Cortex of kidney (tissue), 1 donor: ENCODE data around the gene WIPF1.

Source experiments
- DNase-seq: peaks from one replicate; lab custom pipeline; 2025; lab: John Stamatoyannopoulos, UW

WIPF1 gene, protein sequence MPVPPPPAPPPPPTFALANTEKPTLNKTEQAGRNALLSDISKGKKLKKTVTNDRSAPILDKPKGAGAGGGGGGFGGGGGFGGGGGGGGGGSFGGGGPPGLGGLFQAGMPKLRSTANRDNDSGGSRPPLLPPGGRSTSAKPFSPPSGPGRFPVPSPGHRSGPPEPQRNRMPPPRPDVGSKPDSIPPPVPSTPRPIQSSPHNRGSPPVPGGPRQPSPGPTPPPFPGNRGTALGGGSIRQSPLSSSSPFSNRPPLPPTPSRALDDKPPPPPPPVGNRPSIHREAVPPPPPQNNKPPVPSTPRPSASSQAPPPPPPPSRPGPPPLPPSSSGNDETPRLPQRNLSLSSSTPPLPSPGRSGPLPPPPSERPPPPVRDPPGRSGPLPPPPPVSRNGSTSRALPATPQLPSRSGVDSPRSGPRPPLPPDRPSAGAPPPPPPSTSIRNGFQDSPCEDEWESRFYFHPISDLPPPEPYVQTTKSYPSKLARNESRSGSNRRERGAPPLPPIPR

DNA sequence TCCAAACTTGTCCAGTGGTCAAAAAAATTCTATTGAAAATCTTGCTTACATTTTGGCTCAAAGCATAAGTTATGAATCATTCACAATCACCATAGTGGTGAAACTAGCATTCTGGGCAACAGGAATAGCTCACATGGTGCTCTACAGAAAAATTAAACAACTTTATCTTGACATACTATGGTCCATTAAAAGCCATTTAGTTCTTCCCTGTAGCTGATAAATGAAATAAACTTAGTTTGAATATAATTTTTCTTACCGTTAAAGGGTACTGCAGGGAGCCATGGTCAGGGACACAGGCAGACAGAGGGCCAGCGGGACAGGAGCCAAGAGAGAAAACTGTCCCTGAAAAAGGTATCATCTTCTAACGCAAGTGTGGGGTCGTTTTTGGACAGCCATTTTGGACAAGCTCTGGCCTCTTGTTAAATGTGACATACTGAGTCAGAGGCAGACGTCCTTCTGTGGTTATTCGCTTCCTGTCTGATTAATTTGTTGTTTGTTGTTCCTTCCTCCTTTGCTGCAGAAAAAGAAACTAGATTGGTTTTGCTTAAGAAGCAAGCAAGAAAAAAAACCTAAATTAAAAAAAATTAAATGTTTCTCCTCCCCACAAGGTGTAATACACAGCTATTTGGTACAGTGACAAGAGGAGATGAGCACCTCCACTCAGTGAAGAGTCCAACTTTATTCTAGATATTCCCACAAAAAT is at the start of gene WIPF1:
WIPF1 (minus strand) TSS at position 460 of the 703 bp plus-strand sequence. CDS start 12,231 bp downstream, outside the sequence.
- DNase-seq, result no peak

DNA sequence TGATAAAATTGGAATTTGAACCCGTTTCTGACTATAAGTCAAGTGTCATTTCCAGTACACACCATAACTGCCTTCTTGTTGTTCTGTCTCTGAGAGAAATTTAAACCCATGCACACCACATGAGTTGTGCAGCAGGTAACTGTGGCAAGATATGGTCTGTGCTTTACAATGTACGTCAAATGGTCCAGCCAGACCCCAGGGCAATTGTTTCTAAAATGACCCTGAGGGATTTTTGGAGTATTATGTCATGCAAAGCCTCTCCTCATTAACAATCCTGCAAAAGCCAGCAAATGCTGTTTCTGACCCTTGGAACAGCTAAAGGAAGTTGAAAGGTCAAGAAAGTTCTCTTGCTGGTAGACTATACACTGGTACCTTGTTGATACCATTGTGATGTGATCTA is 47.7 kb upstream of the WIPF1 start:
- no peak for DNase-seq

DNA sequence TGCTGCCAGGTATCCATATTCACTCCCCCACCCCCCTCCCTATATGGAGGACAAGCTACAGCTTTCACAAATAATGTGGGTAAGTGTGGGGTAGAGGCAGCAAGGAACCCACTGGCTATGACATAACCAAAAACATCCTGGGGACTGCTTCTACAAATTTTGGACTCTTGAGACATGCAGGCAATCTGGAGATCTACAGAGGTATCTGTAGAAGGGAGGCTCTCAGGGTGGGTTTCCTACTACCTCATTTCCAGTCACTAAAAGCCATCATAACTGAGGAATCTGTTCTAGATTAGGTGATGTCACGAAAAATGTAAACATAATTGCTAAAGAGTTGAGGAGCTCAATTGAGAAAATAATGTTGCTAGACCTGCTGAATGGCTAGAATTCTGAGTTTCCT is 46.8 kb upstream of the WIPF1 start:
- DNase-seq, result no peak

DNA sequence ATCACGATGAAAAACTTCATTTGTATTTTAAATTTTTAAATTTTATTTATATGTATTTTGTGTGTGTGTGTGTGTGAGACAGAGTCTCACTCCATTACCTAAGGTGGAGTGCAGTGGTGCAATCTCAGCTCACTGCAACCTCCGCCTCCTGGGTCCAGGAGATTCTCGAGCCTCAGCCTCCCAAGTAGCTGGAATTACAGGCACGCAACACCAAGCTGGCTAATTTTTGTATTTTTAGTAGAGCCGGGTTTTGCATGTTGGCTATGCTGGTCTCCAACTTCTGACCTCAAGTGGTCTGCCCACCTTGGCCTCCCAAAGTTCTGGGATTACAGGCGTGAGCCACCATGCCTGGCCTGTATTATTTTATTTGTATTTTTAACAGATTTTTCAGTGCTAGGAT is 45.8 kb upstream of the WIPF1 start:
- DNase-seq, result no peak

DNA sequence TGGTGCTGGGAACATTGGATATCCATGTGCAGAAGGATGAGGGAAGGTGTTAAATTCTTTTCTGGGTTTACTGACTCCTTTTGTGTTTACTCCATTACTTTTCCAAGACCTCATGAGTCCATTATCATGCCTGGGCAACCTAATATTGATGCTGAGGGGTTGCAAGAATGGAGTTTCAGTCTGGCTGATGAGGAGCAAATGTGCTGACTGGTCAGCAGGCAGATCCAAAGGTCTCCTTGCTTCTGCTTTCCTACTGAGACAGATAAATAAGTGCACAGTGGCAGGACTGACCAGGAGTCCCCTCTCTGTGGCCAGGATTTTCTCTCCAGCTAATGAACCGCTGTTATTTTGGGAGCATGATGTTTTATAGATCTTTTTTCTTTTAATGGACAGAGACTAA is 43.6 kb upstream of the WIPF1 start:
- DNase-seq, result no peak

DNA sequence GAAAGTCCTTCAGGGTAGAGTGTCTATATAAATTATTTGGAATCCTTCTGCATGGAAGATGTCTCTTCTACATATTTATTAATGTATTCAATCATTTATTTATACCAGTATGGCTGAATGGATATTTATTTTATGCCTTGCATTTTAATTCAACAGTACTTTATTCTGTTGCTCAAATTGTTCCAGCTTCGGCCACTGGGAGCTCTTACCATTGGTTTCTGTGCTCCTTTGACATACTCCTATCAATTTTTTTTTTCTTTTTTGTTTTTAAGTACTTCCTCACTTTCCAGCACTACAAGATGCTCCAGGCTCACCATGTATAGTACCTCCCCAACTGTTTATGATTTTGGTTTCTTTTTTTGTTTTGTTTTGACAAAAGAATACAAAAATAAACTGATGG is 39.4 kb upstream of the WIPF1 start:
- no peak for DNase-seq

DNA sequence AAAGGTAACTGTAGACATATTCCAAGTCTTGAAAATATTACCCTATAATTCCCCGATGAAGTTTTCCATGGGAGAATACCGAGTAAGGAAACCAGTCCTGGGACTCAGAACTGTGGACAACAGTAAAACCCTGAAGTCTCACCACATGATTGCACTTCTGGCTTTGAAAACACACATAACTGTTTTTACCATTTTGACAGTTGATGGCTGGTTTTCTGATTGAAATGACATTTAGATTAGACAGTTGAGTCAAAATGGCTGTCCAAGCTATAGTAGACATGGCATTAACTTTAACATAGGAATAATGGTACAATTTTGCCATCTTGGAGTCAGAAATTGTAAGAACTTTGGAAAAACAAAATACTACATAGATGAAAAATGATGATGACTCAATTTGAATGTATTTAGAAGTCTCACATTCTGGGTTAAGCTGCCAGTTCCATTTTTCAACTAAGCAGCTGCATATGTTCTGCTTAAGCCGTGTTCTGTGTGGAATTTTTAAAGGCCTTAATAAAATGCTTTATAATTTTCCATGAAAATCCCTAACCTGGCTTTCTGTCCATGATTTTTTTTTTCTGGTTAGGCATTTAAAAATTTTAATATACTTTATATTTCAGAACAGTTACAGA is 38.3 kb upstream of the WIPF1 start:
- no peak for DNase-seq

DNA sequence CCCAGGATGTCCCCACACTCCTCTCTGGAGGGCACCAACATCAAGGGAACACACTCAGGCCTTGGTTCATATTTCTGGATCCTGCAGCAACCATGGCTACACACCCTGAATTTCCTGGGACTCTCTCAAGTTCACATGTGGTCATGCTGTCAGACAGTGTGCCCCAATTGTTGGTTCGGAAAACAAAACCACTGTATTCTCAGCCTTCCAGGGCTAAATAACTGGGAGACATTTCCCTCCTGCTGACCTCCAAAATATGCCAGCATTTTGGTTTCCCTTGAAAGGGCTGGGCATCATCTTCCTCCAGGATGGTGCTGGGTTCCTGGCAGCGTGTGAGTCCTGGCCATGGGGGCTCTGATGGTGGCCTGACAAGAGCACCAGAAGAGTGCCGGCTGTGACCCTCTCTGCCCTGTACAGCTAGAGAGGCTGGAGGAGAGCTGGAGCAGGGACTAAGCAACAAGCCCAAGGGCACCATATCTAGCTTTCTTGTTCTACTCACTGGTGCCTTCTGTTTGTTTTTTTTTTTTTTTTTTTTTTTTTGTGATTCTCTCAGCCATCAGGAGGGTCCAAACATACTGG is 37.5 kb upstream of the WIPF1 start:
- DNase-seq, result no peak

DNA sequence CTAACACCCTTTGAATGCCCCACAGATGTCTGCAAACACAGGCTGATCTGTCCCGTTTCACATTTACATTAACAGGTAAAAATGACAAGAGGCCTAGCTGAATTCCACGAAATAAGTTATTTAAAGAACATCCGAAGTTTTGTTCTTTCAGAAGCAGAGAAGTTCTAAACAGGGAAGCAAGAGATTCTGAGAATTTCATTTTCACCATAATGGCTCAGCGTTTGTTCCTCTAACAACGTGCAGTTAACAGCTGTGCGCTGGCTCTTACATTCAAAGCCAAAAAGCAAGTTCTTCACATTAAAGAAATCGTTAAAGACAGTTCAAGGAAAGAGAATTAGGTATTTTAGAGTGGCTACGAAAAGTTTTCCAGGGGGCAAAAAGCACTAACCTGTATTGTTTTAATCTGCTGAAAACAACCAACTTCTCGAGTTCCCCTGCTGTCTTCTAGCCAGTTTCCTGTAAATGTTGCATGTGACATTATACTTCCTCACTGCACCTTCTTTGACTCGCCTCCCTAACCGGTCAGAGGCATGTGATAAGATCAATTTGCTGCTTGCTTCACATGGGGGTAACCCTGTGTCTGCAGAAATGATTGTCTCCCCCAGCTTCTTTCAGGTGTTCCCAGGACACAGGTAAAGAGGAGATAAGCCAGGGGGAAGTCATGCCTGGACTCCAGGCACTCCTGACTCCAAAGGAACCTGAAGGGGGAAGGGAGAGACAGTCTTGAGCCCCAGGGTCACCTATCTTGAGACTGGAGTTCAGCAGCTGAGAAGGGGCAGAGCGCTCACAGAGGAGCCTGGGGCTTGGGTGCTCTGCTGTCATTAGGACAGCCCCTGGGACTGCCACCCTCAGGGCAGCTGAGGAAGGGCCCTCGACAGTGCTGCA is 36.8 kb upstream of the WIPF1 start:
- DNase-seq, result no peak

DNA sequence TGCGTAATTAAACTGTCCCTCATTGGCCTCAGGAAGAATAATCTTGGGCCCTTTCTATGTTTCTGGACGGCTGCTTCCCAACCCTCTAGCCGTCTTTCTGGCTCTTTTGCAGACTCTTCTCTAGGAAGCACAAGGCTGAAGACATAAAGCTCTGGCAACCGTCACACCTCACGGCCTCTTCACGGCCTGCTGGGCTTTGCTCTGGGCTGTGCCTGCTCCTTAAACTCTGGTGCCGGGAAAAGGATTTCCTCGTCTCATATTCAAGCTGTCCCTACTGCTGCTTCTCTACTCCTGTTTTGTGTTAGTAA is 36.0 kb upstream of the WIPF1 start:
- DNase-seq, result no peak

DNA sequence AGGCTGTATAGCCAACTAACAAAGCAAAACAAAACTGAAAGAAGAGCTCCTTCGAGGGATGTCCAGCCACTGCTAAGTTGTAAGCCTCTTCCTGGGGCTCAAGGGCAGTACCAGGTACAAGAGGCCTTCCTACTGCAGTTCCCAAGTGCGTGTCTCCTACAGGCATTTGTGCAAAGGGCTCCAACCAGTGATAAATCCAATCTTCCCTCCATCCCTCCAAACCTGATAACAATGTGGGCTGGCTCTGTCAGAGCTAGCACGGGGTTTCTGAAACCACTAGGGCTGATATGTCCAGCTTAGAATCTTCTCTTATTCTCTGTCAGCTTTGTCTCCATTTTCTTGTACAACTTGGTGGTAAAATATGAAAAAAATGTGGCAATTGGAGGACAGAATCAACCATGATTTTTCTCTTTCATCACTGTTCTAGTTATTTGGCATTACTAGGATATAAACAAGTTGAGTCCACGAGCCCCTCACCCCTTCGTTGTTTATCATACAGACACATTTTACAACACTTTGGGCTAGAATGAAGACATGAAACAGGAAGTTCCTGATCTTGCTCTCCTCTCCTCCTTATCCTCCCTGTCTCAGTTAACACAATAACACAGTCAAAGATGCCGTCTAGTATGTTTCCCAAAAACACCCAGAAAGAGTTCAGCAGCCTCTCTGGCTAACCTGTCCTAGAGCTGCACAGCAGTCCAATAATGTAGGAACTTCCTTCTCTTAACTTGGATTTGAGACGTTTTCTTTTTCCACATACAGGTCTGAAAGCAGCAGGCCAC is 35.4 kb upstream of the WIPF1 start:
- DNase-seq, result no peak

DNA sequence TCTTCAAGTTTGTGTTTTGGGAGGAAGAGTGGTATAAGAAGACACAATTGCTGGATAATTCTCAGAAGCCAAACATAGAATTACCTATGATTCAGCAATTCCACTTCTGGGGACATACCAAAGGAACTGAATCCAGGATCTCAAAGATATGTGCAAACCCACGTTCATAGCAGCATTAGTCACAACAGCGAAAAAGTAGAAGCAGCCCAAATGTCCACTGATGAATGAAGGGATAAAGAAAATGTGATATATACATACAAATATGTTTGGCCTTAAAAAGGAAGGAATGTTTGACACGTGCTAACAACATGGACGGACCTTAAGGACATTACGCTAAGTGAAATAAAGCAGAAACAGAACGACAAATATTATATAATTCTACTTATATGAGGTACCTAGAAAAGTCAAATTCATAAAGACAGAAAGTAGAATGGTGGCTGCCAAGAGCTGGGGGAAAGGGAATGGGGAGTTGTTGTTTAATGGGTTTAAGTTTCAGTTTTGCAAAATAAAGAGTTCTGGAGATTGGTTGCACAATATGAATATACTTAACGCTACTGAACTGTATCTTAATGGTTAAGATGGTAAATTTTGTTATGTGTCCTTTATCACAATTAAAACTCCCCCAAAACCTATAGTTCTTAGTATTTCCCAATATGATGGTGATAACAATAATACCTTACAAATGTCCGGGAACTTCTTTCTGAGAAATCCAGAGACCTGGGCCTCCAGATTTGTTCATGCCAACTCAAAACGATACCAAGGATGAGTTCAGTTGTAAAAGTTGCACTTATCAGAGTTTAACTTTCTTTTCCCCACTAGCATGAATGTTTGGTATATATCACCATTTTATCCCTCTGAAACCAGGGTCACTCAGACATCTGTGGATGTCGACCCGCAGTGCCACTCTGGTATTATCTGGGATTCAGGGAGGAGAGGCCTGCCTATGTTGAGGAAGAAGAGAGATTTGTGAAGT is 33.7 kb upstream of the WIPF1 start:
- DNase-seq, result no peak

DNA sequence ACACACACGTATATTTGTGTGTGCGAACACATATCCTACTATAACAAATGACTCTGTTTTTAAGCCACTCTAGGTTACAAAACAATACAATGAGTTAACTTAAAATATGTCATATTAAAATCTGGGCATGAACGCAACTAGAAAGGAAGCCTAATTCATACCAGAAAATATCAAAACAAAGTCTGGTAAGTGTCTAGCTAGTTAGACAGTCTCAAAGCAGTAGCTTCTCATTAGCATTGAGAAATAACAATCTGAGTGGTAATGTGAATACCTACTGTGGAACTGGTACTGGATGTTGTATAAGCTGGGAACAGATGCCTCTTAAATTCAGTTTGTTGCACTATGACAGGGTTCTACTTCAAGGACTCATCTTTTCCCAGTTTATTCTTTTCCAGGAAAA is 32.5 kb upstream of the WIPF1 start:
- DNase-seq, result no peak

DNA sequence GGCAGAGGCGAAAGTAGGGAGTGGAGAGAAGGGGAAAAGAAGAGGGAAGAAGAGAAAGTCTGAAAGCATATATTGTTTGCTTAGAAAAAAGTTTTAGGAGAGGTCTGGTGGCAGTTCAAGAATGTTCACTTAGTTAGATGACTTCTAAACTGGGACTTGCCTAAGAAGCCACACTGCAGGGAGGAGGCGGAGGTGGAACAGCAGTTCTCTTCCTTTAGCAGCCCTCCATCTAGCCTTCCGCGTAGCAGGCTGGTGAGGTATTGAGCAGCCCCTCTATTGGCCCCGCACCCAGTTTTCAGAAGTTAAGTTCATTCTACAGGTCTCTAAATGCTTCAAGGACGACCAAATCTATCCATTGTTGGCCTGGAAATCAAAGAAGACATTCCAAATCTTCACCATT is 31.9 kb upstream of the WIPF1 start:
- no peak for DNase-seq

DNA sequence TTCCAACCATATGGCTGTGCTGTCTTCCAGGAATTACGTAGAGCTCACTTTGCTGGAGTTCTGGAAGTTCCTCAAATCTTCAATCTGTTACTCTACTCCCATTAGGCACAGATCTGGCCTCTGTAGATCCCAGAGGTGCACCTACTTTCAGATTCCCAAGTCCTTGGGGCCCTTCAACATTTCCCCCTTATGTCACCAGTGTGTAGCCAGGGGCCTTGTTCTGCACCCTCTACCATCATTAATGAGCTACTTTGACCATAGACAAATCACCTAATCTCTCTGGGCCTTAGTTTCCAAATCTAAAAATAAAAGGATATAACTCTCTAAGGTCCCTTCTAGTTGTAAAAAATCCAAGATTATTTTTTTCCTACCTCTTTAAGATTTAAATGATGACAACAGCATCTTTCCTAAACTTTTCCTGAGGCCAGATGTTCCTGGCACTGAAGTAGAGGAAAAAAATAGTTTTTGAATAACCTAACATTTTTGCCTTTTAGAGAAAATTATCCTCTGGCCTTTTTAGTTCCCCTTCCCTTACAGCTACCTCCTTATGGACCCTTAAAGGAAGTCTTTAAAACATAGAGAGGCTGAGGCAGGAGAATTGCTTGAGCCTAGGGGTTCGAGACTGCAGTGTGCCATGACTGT is 31.0 kb upstream of the WIPF1 start:
- no peak for DNase-seq

DNA sequence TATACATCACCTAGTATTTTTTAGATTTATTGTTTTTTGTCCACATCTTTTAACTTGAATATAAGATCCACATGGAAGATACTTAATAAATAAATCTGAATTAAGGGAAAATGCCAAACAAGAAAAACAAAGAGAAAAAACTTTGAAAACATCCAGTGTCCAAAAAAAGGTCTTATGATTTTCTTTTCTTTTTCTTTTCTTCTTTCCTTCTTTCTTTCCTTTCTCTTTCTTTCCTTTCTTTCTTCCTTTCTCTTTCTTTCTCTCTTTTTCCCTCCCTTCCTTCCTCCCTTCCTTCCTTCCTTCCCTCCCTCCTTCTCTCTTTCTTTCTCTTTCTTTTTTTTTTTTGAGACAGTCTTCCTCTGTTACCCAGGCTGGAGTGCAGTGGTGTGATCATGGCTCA is 29.6 kb upstream of the WIPF1 start:
- no peak for DNase-seq

DNA sequence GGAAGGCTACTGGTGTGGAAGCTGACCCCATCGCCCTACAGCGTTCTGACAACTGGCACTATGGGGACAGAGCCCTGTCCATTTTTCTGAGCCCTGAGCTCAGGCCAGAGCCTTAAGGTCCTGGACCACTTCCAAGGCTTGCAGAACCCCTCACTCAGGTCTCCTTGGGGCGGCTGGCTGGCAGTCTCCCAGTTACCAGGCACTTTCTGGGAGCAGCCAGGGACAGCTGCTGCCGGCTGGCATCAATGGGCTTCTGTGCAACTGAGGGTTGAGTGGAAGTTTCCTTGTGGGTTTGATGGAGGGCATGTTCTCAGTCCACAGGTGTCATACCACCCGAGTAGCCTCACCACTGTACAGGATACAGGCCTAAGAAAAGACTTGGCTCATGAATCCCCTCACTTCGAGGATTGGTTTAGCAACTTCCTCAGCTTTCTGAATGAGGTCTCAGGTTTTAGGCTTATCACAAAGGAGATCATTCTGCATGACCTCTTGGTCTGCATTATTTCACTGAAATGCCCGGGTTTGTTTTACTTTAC is 27.4 kb upstream of the WIPF1 start:
- DNase-seq, result no peak

DNA sequence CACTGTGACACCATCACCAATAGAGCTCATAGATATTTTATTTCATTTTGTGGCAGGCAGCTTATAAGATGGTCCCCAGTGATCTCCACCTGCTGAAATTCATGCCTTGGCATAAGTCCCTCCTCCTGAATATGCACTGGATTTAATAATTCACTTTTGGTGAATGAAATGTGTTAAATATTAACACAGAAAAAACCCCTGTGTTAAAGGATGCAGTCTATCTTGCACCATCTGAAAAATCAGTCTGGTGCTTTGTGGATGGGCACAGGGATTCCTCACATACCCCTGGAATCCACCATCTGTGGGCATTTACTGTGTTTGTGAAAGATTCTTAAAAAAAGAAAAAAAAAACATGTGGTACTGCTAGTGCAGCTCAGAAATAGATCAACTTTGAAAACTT is 26.1 kb upstream of the WIPF1 start:
- DNase-seq, result no peak

DNA sequence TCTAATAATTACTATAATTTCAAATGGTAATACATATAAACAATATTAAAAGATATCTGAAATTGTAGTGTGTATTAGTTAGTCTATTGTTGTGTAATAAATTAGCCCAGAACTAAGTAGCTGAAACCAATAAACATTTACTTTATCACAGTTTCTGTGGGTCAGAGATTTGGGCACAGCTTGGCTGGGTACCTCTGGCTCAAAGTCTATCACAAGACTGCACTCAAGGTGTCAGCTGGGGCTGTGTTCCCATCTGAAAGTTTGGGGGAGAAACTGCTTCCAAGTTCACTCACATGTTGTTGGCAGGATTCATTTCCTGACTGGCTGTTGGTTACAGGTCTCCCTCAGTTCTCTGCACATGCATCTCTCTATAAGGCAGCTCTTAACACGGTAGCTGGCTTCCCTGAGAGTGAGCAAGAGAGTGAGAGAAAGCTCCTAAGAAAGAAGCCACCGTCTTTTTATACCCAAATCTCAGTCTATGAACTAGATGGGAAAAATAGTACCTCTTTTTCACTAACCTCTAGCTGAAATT is 25.6 kb upstream of the WIPF1 start:
- no peak for DNase-seq
